ENCODE results near the gene GKAP1. TPM values are rescaled to one million over a fixed set of nuclear protein-coding genes. Genes with fewer than 3 reads are reported as not detected.
"Not testable (repeated sequence)": the region's sequence is repeated elsewhere in the genome, so short reads cannot be mapped to it uniquely, and the experiment has no call there.

Gene GKAP1
- total RNA-seq, 2 experiments from 2014 or later = 4.2 to 4.6 TPM

- no peak for DNase-seq
- ChIA-PET CTCF (no interaction called here), POLR2A (no interaction called here)
- Mint-ChIP-seq H3K27ac (no peak overlapping the region), H3K9me3 (no peaks in the 10 kb centered on the region), H3K27me3 (no peaks in the 10 kb centered on the region), H3K36me3 (peaks cover 3% of the 10 kb centered on the region), H3K4me3 (no peak overlapping the region), H3K4me1 (ENCODE audit: low read depth) (peaks cover 3% of the 10 kb centered on the region)
- intact Hi-C loops (cut with micrococcal nuclease) = no loop called here
Observed at GRCh38 chr9:83792746-83793145, 24.8 kb downstream of the GKAP1 start.

- no peaks in the 10 kb centered on the region for H3K4me1 Mint-ChIP-seq (ENCODE audit: low read depth)
- no peak overlapping the region for H3K4me3 Mint-ChIP-seq
- ChIA-PET POLR2A (no interaction called here), CTCF (no interaction called here)
- no peak overlapping the region for H3K27ac Mint-ChIP-seq
- H3K36me3 Mint-ChIP-seq = peaks cover 3% of the 10 kb centered on the region
- no peaks in the 10 kb centered on the region for H3K9me3 Mint-ChIP-seq
- DNase-seq = no peak
- intact Hi-C loops (cut with micrococcal nuclease) = no loop called here
- H3K27me3 Mint-ChIP-seq = no peaks in the 10 kb centered on the region
Observed at GRCh38 chr9:83778164-83778563, 39.4 kb downstream of the GKAP1 start.

- DNase-seq = no peak
- intact Hi-C loops (cut with micrococcal nuclease) = no loop called here
- ChIA-PET POLR2A (interaction anchor here (0.6 kb wide), 1 partner anchor 625 kb away, joined by 4 read pairs; no protein-coding TSS in a partner anchor), CTCF (no interaction called here)
- Mint-ChIP-seq H3K9me3 (no peaks in the 10 kb centered on the region), H3K4me3 (no peak overlapping the region), H3K36me3 (peaks cover 3% of the 10 kb centered on the region), H3K27me3 (no peaks in the 10 kb centered on the region), H3K27ac (no peak overlapping the region), H3K4me1 (ENCODE audit: low read depth) (peaks cover 3% of the 10 kb centered on the region)
Observed at GRCh38 chr9:83775932-83776331, 41.6 kb downstream of the GKAP1 start.

GRCh38 chr9:83772860-83773259, 44.7 kb downstream of the GKAP1 start:
- no peak overlapping the region for H3K27ac Mint-ChIP-seq
- H3K36me3 Mint-ChIP-seq = peaks cover 9% of the 10 kb centered on the region
- ChIA-PET CTCF (no interaction called here), POLR2A (no interaction called here)
- H3K4me1 Mint-ChIP-seq (ENCODE audit: low read depth) = peaks cover 3% of the 10 kb centered on the region
- DNase-seq = no peak
- H3K9me3 Mint-ChIP-seq = no peaks in the 10 kb centered on the region
- H3K27me3 Mint-ChIP-seq = no peaks in the 10 kb centered on the region
- no peak overlapping the region for H3K4me3 Mint-ChIP-seq
- intact Hi-C loops (cut with micrococcal nuclease) = no loop called here

GRCh38 chr9:83765376-83765775, 52.2 kb downstream of the GKAP1 start:
- no peaks in the 10 kb centered on the region for H3K4me1 Mint-ChIP-seq (ENCODE audit: low read depth)
- intact Hi-C loops (cut with micrococcal nuclease) = no loop called here
- no peak overlapping the region for H3K27ac Mint-ChIP-seq
- peaks cover 20% of the 10 kb centered on the region for H3K9me3 Mint-ChIP-seq
- POLR2A ChIA-PET = no interaction called here
- no peaks in the 10 kb centered on the region for H3K27me3 Mint-ChIP-seq
- H3K36me3 Mint-ChIP-seq = peaks cover 36% of the 10 kb centered on the region
- DNase-seq = no peak
- H3K4me3 Mint-ChIP-seq = no peak overlapping the region
- CTCF ChIA-PET = no interaction called here

- Mint-ChIP-seq H3K36me3 (peaks cover 8% of the 10 kb centered on the region), H3K27ac (no peak overlapping the region), H3K4me3 (no peak overlapping the region), H3K4me1 (ENCODE audit: low read depth) (no peaks in the 10 kb centered on the region), H3K27me3 (no peaks in the 10 kb centered on the region), H3K9me3 (no peaks in the 10 kb centered on the region)
- intact Hi-C loops (cut with micrococcal nuclease) = no loop called here
- POLR2A ChIA-PET = no interaction called here
- CTCF ChIA-PET = no interaction called here
- no peak for DNase-seq
Observed at GRCh38 chr9:83754383-83754977, 63.1 kb downstream of the GKAP1 start.

GRCh38 chr9:83749706-83750105, 67.9 kb downstream of the GKAP1 start:
- CTCF ChIA-PET = interaction anchor here (0.6 to 1.3 kb wide), 2 partner anchors 139 to 154 kb away, joined by 3 read pairs; no protein-coding TSS in a partner anchor
- peaks cover 2% of the 10 kb centered on the region for H3K4me1 Mint-ChIP-seq (ENCODE audit: low read depth)
- no peak overlapping the region for H3K27ac Mint-ChIP-seq
- intact Hi-C loops (cut with micrococcal nuclease) = no loop called here
- DNase-seq = no peak
- H3K4me3 Mint-ChIP-seq = no peak overlapping the region
- peaks cover 8% of the 10 kb centered on the region for H3K36me3 Mint-ChIP-seq
- H3K9me3 Mint-ChIP-seq = no peaks in the 10 kb centered on the region
- no peaks in the 10 kb centered on the region for H3K27me3 Mint-ChIP-seq
- POLR2A ChIA-PET = no interaction called here

- intact Hi-C loops (cut with micrococcal nuclease) = no loop called here
- H3K4me1 Mint-ChIP-seq (ENCODE audit: low read depth) = peaks cover 2% of the 10 kb centered on the region
- H3K27me3 Mint-ChIP-seq = no peaks in the 10 kb centered on the region
- CTCF ChIA-PET = no interaction called here
- no peak overlapping the region for H3K4me3 Mint-ChIP-seq
- no peaks in the 10 kb centered on the region for H3K9me3 Mint-ChIP-seq
- no peak for DNase-seq
- H3K36me3 Mint-ChIP-seq = peaks cover 4% of the 10 kb centered on the region
- POLR2A ChIA-PET = no interaction called here
- no peak overlapping the region for H3K27ac Mint-ChIP-seq
Observed at GRCh38 chr9:83744206-83744605, 73.4 kb downstream of the GKAP1 start.

GRCh38 chr9:83733739-83734138, 83.8 kb downstream of the GKAP1 start:
- POLR2A ChIA-PET = no interaction called here
- Mint-ChIP-seq H3K4me3 (no peak overlapping the region), H3K4me1 (ENCODE audit: low read depth) (peaks cover 4% of the 10 kb centered on the region), H3K36me3 (peaks cover 2% of the 10 kb centered on the region), H3K27me3 (no peaks in the 10 kb centered on the region), H3K9me3 (peaks cover 8% of the 10 kb centered on the region), H3K27ac (no peak overlapping the region)
- no peak for DNase-seq
- intact Hi-C loops (cut with micrococcal nuclease) = no loop called here
- CTCF ChIA-PET = no interaction called here

GRCh38 chr9:83728591-83729368, 88.8 kb downstream of the GKAP1 start:
- H3K27me3 Mint-ChIP-seq; CTCF ChIA-PET; intact Hi-C loops (cut with micrococcal nuclease); H3K4me3 Mint-ChIP-seq; DNase-seq; H3K4me1 Mint-ChIP-seq (ENCODE audit: low read depth); POLR2A ChIA-PET; H3K9me3 Mint-ChIP-seq; H3K27ac Mint-ChIP-seq; H3K36me3 Mint-ChIP-seq: not testable (repeated sequence)

GRCh38 chr9:83724436-83724835, 93.1 kb downstream of the GKAP1 start:
- no peak overlapping the region for H3K27ac Mint-ChIP-seq
- ChIA-PET CTCF (no interaction called here), POLR2A (no interaction called here)
- peaks cover 4% of the 10 kb centered on the region for H3K9me3 Mint-ChIP-seq
- H3K4me3 Mint-ChIP-seq = no peak overlapping the region
- no peaks in the 10 kb centered on the region for H3K36me3 Mint-ChIP-seq
- H3K27me3 Mint-ChIP-seq = peaks cover 4% of the 10 kb centered on the region
- H3K4me1 Mint-ChIP-seq (ENCODE audit: low read depth) = no peaks in the 10 kb centered on the region
- no peak for DNase-seq
- intact Hi-C loops (cut with micrococcal nuclease) = no loop called here

- Mint-ChIP-seq H3K36me3 (no peaks in the 10 kb centered on the region), H3K27ac (no peak overlapping the region), H3K9me3 (peaks cover 4% of the 10 kb centered on the region), H3K4me1 (ENCODE audit: low read depth) (no peaks in the 10 kb centered on the region), H3K27me3 (peaks cover 4% of the 10 kb centered on the region), H3K4me3 (no peak overlapping the region)
- no peak for DNase-seq
- intact Hi-C loops (cut with micrococcal nuclease) = no loop called here
- CTCF ChIA-PET = no interaction called here
- POLR2A ChIA-PET = no interaction called here
Observed at GRCh38 chr9:83722726-83723495, 94.7 kb downstream of the GKAP1 start.
